ENCODE measurements around the gene ANTXR1. TPM values are rescaled to one million over a fixed set of nuclear protein-coding genes. Genes with fewer than 3 reads are reported as not detected.

The ANTXR1 gene
- total and polyA plus RNA-seq, 11 donors: 5.8 to 75.2 (median 23.3) TPM

- DNase-seq: no peak
- WGBS, 4 donors: 38 to 93% (median 91%) methylated on average over 1 of the region's 1 CpG
- intact Hi-C loops (cut with DNase I): no loop called here
Measured at GRCh38 chr2:69250981-69251380, 238.0 kb downstream of the ANTXR1 start.

GRCh38 chr2:69251943-69252342 is 239.0 kb downstream of the ANTXR1 start:
- 85 to 93% (median 91%) methylated on average over 2 of the region's 2 CpGs for WGBS, 4 donors
- Histone ChIP-seq H3K36me3 (peaks cover 0 to 7% (median 0%) of the 10 kb centered on the region in 9 donors), H3K9me3 (no peaks in the 10 kb centered on the region), H3K27ac (no peak overlapping the region), H3K4me1 (peaks cover 0 to 24% (median 5%) of the 10 kb centered on the region in 12 donors), H3K27me3 (no peaks in the 10 kb centered on the region), H3K4me3 (no peak overlapping the region)
- no peak for DNase-seq
- TF ChIP-seq POLR2A (IDR thresholded peaks at IDR 0.05) (no peak), CTCF (IDR thresholded peaks at IDR 0.05) (no peak)
- intact Hi-C loops (cut with DNase I): no loop called here
- no peak for ATAC-seq

More at GRCh38 chr2:69250981-69251380, 238.0 kb downstream of the ANTXR1 start:
- no peak overlapping the region for H3K27ac ChIP-seq
- H3K4me1 ChIP-seq: peaks cover 0 to 23% (median 5%) of the 10 kb centered on the region in 12 donors
- no peak for ATAC-seq
- no peak for TF ChIP-seq POLR2A (IDR thresholded peaks at IDR 0.05)
- TF ChIP-seq CTCF (IDR thresholded peaks at IDR 0.05): no peak
- H3K9me3 ChIP-seq: no peaks in the 10 kb centered on the region
- H3K4me3 ChIP-seq: no peak overlapping the region
- peaks cover 0 to 16% (median 0%) of the 10 kb centered on the region in 9 donors for H3K36me3 ChIP-seq
- H3K27me3 ChIP-seq: no peaks in the 10 kb centered on the region

GRCh38 chr2:69253112-69253511 is 240.1 kb downstream of the ANTXR1 start:
- DNase-seq (no peak), ATAC-seq (peak in 1 of 4 donors; percentile 32)
- H3K27me3 ChIP-seq: no peaks in the 10 kb centered on the region
- peak overlapping the region in 6 of 12 donors; percentile 6 to 55 (median 28) for H3K27ac ChIP-seq
- intact Hi-C loops (cut with DNase I): no loop called here
- peaks cover 0 to 24% (median 5%) of the 10 kb centered on the region in 12 donors for H3K4me1 ChIP-seq
- no peaks in the 10 kb centered on the region for H3K36me3 ChIP-seq
- H3K4me3 ChIP-seq: no peak overlapping the region
- H3K9me3 ChIP-seq: peaks cover 0 to 9% (median 0%) of the 10 kb centered on the region in 12 donors
- TF ChIP-seq POLR2A (IDR thresholded peaks at IDR 0.05): no peak
- no peak for TF ChIP-seq CTCF (IDR thresholded peaks at IDR 0.05)
- WGBS, 4 donors: 42 to 59% (median 47%) methylated on average over 2 of the region's 2 CpGs

GRCh38 chr2:69253611-69254301 is 240.8 kb downstream of the ANTXR1 start:
- Histone ChIP-seq H3K36me3 (no peaks in the 10 kb centered on the region), H3K27ac (peak overlapping the region in 8 of 12 donors; percentile 6 to 55 (median 16)), H3K4me1 (peaks cover 0 to 24% (median 5%) of the 10 kb centered on the region in 12 donors), H3K4me3 (no peak overlapping the region), H3K9me3 (peaks cover 0 to 13% (median 2%) of the 10 kb centered on the region in 12 donors), H3K27me3 (no peaks in the 10 kb centered on the region)
- peak in 3 of 5 donors; percentile 25 to 66 (median 27) for DNase-seq
- ATAC-seq: peak; percentile 58 to 96 (median 88)
- TF ChIP-seq CTCF (IDR thresholded peaks at IDR 0.05) (no peak), POLR2A (IDR thresholded peaks at IDR 0.05) (no peak)
- WGBS, 4 donors: 32 to 41% (median 36%) methylated on average over 8 of the region's 8 CpGs
- intact Hi-C loops (cut with DNase I): no loop called here
